ENCODE measurements around the gene IGF1R.

- TF ChIP-seq EZH2 (IDR thresholded peaks at IDR 0.05; ENCODE audit: borderline replicate concordance, low read depth, low read length, severe bottlenecking) (no peak), CTCF (IDR thresholded peaks at IDR 0.05; ENCODE audit: extremely low read depth in 1 of 2, insufficient read depth in 1 of 2, low read depth in 1 of 2, low read length in 2 of 2) (no peak), GATA2 (IDR thresholded peaks at IDR 0.05; ENCODE audit: insufficient read depth, insufficient read length, low read depth, low read length) (no peak), MYC (IDR thresholded peaks at IDR 0.05; ENCODE audit: low read depth, low read length) (no peak), MAX (IDR thresholded peaks at IDR 0.05; ENCODE audit: insufficient read depth, insufficient read length) (no peak), POLR2A (IDR thresholded peaks at IDR 0.05; ENCODE audit: low read depth, low read length) (no peak), POLR2AphosphoS5 (IDR thresholded peaks at IDR 0.05; ENCODE audit: insufficient read depth, low read depth, low read length) (no peak)
These were observed 349.0 kb downstream of the IGF1R start for GRCh38 chr15:98997312-98997711.
